ENCODE results near the gene RNU6-7.

- TF ChIP-seq POLR2A (IDR thresholded peaks at IDR 0.05; ENCODE audit: low read length) (no peak), GATA1 (IDR thresholded peaks at IDR 0.05; ENCODE audit: low read depth, low read length) (no peak)
Observed at GRCh38 chr14:32171469-32171868, 30.4 kb upstream of the RNU6-7 start.

Data from erythroblast (primary cell).